ENCODE measurements around the gene IL17REL.

Gene IL17REL

GRCh38 chr22:50031189-50032091, 18.9 kb upstream of the IL17REL start:
- no peaks in the 10 kb centered on the region for H3F3A ChIP-seq (ENCODE audit: insufficient read depth, low read length)
- no peak overlapping the region for H3K27ac ChIP-seq (ENCODE audit: low read depth, low read length, poor library complexity, severe bottlenecking)
- H3K9ac ChIP-seq (ENCODE audit: low read length), result no peak overlapping the region

DNA sequence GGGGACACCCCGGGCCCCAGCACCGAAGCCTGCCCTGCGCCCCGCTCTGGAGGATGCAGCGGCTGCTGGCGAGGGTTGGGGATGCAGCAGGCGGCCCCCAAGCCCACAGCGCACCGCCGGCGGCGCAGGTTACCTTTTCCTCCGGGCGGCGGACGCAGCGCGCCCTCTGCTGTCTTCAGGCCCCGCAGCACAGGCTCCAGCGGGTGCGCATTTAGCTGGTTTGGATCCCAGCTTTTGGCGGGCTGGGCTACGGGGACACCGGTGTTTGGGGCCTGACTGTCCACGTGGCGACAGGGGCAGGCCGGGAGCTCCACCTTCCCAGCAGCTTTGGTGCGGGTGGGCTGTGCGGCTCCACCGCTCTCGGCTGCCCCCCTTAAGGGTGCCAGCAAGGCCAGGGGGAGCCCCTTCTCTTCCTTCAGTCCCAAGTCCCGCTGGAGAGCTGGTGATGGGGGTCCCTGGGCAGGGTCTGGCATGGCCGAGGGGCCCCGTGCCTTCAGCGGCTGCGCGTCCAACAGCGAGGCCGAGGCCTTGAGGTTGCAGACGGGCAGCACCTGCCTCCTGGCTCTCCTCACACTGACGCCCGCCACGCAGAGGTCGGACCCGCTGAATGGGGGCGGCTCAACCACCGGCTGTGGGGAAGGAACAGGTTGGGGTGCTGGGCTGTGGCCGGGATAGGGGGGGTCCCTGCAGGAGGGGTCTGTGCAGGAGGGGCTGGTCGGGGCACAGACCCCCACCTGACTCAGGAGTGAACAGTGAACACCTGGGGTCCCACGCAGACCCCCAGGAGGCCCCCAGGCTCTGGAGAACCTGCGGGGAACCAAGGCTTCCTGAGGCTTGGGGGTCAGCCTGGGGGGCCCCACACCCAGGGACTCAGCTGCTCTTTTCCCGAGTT, 18.0 kb upstream of the IL17REL start:
- TF ChIP-seq, protein P1, sequence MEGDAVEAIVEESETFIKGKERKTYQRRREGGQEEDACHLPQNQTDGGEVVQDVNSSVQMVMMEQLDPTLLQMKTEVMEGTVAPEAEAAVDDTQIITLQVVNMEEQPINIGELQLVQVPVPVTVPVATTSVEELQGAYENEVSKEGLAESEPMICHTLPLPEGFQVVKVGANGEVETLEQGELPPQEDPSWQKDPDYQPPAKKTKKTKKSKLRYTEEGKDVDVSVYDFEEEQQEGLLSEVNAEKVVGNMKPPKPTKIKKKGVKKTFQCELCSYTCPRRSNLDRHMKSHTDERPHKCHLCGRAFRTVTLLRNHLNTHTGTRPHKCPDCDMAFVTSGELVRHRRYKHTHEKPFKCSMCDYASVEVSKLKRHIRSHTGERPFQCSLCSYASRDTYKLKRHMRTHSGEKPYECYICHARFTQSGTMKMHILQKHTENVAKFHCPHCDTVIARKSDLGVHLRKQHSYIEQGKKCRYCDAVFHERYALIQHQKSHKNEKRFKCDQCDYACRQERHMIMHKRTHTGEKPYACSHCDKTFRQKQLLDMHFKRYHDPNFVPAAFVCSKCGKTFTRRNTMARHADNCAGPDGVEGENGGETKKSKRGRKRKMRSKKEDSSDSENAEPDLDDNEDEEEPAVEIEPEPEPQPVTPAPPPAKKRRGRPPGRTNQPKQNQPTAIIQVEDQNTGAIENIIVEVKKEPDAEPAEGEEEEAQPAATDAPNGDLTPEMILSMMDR (IDR thresholded peaks at IDR 0.05; ENCODE audit: low read length), result peak; percentile 74
- no peak for TF ChIP-seq EZH2 (IDR thresholded peaks at IDR 0.05; ENCODE audit: borderline replicate concordance, low read length)
- Histone ChIP-seq H2AFZ (ENCODE audit: low read length) (no peak overlapping the region), H3K9ac (ENCODE audit: low read length) (no peak overlapping the region), H4K20me1 (ENCODE audit: insufficient read depth, low read length) (no peaks in the 10 kb centered on the region), H3K9me3 (ENCODE audit: low read length) (no peaks in the 10 kb centered on the region), H3K4me2 (ENCODE audit: low read length) (no peak overlapping the region), H3K27ac (ENCODE audit: low read depth, low read length, poor library complexity, severe bottlenecking) (no peak overlapping the region), H3K4me1 (ENCODE audit: insufficient read depth, low read length, severe bottlenecking) (no peaks in the 10 kb centered on the region), H3K79me2 (ENCODE audit: insufficient read depth, low read length) (no peaks in the 10 kb centered on the region), H3K4me3 (ENCODE audit: low read depth, low read length, poor library complexity, severe bottlenecking) (no peak overlapping the region), H3K27me3 (ENCODE audit: insufficient read depth, low read length) (no peaks in the 10 kb centered on the region), H3F3A (ENCODE audit: insufficient read depth, low read length) (no peaks in the 10 kb centered on the region), H3K9me2 (ENCODE audit: low read depth, low read length) (no peaks in the 10 kb centered on the region), H3K36me3 (ENCODE audit: insufficient read depth, low read length) (no peaks in the 10 kb centered on the region; the same call in 1 of the 2 replicates)

More at GRCh38 chr22:50031189-50032091, 18.9 kb upstream of the IL17REL start:
- Histone ChIP-seq H3K36me3 (ENCODE audit: insufficient read depth, low read length) (no peaks in the 10 kb centered on the region), H3K9me3 (ENCODE audit: low read length) (no peaks in the 10 kb centered on the region), H3K4me2 (ENCODE audit: low read length) (no peak overlapping the region), H3K4me3 (ENCODE audit: low read depth, low read length, poor library complexity, severe bottlenecking) (no peak overlapping the region), H3K79me2 (ENCODE audit: insufficient read depth, low read length) (no peaks in the 10 kb centered on the region), H3K9me2 (ENCODE audit: low read depth, low read length) (no peaks in the 10 kb centered on the region), H3K4me1 (ENCODE audit: insufficient read depth, low read length, severe bottlenecking) (no peaks in the 10 kb centered on the region), H4K20me1 (ENCODE audit: insufficient read depth, low read length) (no peaks in the 10 kb centered on the region), H2AFZ (ENCODE audit: low read length) (no peak overlapping the region), H3K27me3 (ENCODE audit: insufficient read depth, low read length) (no peaks in the 10 kb centered on the region)
- TF ChIP-seq, protein P1 (IDR thresholded peaks at IDR 0.05; ENCODE audit: low read length), result no peak
- TF ChIP-seq EZH2 (IDR thresholded peaks at IDR 0.05; ENCODE audit: borderline replicate concordance, low read length), result no peak

DNA sequence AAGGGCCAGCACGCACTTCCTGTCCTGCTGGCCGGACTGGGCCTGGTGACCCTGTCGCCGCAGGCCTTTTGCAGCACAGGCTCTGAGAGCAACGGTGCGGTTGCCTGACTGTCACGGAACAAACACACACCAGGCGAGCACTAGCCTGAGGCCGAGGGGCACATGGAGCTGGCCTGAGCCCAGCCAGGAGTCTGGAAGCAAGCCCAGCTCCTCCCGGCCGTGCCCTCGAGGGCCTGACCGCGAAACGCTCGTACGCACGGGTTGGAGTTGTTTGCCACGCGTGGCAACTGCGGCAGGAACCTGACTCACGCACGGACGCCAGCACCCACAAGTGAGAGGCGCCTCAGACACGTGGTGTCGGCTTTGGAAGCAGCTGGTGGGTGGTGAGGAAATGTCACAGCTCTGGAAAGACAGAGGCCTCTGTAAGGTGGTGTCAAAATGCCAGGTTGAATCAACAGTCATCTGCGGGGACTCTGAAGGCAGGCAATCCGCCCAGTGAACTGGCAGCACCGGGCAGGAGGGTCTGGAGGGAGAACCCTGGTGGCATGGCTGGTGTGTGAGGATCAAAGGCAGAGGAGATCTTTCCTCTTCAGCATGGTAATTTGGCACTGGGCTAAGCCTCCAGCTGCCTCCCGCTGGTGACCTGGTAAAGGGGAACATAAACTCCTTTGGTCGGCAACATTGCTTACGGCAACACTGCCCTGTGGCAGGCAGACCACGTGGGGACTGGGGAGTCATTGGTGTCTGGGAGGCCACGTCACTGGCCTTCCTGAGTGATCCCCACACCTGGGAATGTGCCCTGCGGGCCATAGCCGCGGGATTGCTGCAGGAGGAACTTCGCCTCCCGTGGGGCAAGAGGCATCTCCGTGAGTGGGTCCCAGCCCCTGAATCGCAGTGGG, 15.3 kb upstream of the IL17REL start:
- Histone ChIP-seq H3K9me3 (ENCODE audit: low read length) (0 out of 2 replicates have a peak, but pooled peaks cover 6% of the 10 kb centered on the region), H3K27me3 (ENCODE audit: insufficient read depth, low read length) (peaks cover 7% of the 10 kb centered on the region; the same call in 1 of the 2 replicates), H3K36me3 (ENCODE audit: insufficient read depth, low read length) (no peaks in the 10 kb centered on the region; the same call in 1 of the 2 replicates), H2AFZ (ENCODE audit: low read length) (no peak overlapping the region), H3F3A (ENCODE audit: insufficient read depth, low read length) (no peaks in the 10 kb centered on the region), H3K79me2 (ENCODE audit: insufficient read depth, low read length) (no peaks in the 10 kb centered on the region), H3K9ac (ENCODE audit: low read length) (no peak overlapping the region), H3K27ac (ENCODE audit: low read depth, low read length, poor library complexity, severe bottlenecking) (no peak overlapping the region), H3K4me1 (ENCODE audit: insufficient read depth, low read length, severe bottlenecking) (no peaks in the 10 kb centered on the region), H3K4me3 (ENCODE audit: low read depth, low read length, poor library complexity, severe bottlenecking) (no peak overlapping the region), H3K9me2 (ENCODE audit: low read depth, low read length) (no peaks in the 10 kb centered on the region), H4K20me1 (ENCODE audit: insufficient read depth, low read length) (no peaks in the 10 kb centered on the region), H3K4me2 (ENCODE audit: low read length) (no peak overlapping the region)
- TF ChIP-seq EZH2 (IDR thresholded peaks at IDR 0.05; ENCODE audit: borderline replicate concordance, low read length), result no peak
- TF ChIP-seq, protein P1 (IDR thresholded peaks at IDR 0.05; ENCODE audit: low read length), result no peak

Measured in OCI-LY1 (cell line).